ENCODE measurements around the gene TK2. TPM values are rescaled to one million over a fixed set of nuclear protein-coding genes. Genes with fewer than 3 reads are reported as not detected.
A peak's percentile ranks its signal among the peaks of the same experiment; 100 is the strongest.

TK2 gene
- total and polyA plus RNA-seq, 2 experiments from 2014 or later, result 27.9 to 57.5 TPM

- Histone ChIP-seq H2AFZ (no peak overlapping the region), H3K9ac (no peak overlapping the region), H3K36me3 (ENCODE audit: low read depth) (no peaks in the 10 kb centered on the region), H3K4me1 (ENCODE audit: insufficient read depth) (peaks cover 8% of the 10 kb centered on the region), H4K20me1 (ENCODE audit: insufficient read depth) (no peaks in the 10 kb centered on the region), H3F3A (ENCODE audit: insufficient read depth) (peaks cover 2% of the 10 kb centered on the region; the same call in 1 of the 2 replicates), H3K79me2 (ENCODE audit: insufficient read depth) (no peaks in the 10 kb centered on the region), H3K4me2 (ENCODE audit: unreplicated experiment) (no peak overlapping the region), H3K9me2 (ENCODE audit: insufficient read depth) (no peaks in the 10 kb centered on the region), H3K27me3 (replicated peaks; ENCODE audit: insufficient read depth) (peaks cover 10% of the 10 kb centered on the region), H3K9me3 (ENCODE audit: low read depth) (no peaks in the 10 kb centered on the region), H3K4me3 (no peak overlapping the region), H3K27ac (no peak overlapping the region)
- TF ChIP-seq EZH2 (IDR thresholded peaks at IDR 0.05; ENCODE audit: insufficient read depth, poor library complexity, severe bottlenecking) (no peak), EZH2phosphoT487 (IDR thresholded peaks at IDR 0.05; ENCODE audit: insufficient read depth, low read depth) (no peak)
- WGBS, 2 experiments (ENCODE audit: low coverage in 1 of 2, low lambda C conversion rate in 2 of 2, missing lambda C conversion rate in 2 of 2), result 96 to 100% methylated on average over 3 of the region's 3 CpGs
- DNase-seq, result no peak
- in situ Hi-C loops (cut with MboI), result no loop called here
Observed at GRCh38 chr16:66574531-66574930, 24.6 kb upstream of the TK2 start.

DNA sequence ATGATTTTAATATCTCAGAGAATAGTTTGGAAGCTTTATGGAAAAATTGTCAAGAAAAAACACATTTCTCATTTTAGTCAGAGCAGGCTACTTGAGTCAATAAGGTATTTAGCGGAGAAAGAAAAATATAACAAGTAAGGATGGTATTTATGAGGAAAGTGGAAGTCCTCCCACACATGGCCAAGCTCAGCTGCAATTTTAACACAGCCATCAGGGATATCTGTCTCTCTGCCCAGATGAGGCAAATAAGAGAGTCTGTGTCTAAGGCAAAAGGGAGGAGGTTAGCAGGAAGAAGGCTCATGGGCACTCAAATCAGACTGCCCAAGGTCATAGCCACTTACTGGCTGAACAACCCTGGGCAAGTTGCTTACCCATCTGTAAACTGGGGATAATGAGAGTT lies 24.2 kb upstream of the TK2 start:
- in situ Hi-C loops (cut with MboI), result no loop called here
- Histone ChIP-seq H3K9me2 (ENCODE audit: insufficient read depth) (no peaks in the 10 kb centered on the region), H3K27me3 (replicated peaks; ENCODE audit: insufficient read depth) (peaks cover 10% of the 10 kb centered on the region), H3K4me2 (ENCODE audit: unreplicated experiment) (no peak overlapping the region), H3K9me3 (ENCODE audit: low read depth) (no peaks in the 10 kb centered on the region), H3K27ac (no peak overlapping the region), H3F3A (ENCODE audit: insufficient read depth) (peaks cover 7% of the 10 kb centered on the region; the same call in 1 of the 2 replicates), H4K20me1 (ENCODE audit: insufficient read depth) (no peaks in the 10 kb centered on the region), H2AFZ (no peak overlapping the region), H3K36me3 (ENCODE audit: low read depth) (no peaks in the 10 kb centered on the region), H3K9ac (no peak overlapping the region), H3K79me2 (ENCODE audit: insufficient read depth) (no peaks in the 10 kb centered on the region), H3K4me1 (ENCODE audit: insufficient read depth) (peaks cover 12% of the 10 kb centered on the region), H3K4me3 (no peak overlapping the region)
- no peak for DNase-seq
- 89 to 92% methylated on average over 1 of the region's 1 CpG for WGBS, 2 experiments (ENCODE audit: low coverage in 1 of 2, low lambda C conversion rate in 2 of 2, missing lambda C conversion rate in 2 of 2)
- no peak for TF ChIP-seq EZH2phosphoT487 (IDR thresholded peaks at IDR 0.05; ENCODE audit: insufficient read depth, low read depth)
- TF ChIP-seq EZH2 (IDR thresholded peaks at IDR 0.05; ENCODE audit: insufficient read depth, poor library complexity, severe bottlenecking), result no peak

GRCh38 chr16:66572356-66572755 lies 22.4 kb upstream of the TK2 start:
- no peak for TF ChIP-seq EZH2phosphoT487 (IDR thresholded peaks at IDR 0.05; ENCODE audit: insufficient read depth, low read depth)
- no peak for DNase-seq
- no peak overlapping the region for H3K4me2 ChIP-seq (ENCODE audit: unreplicated experiment)
- H3K9ac ChIP-seq, result no peak overlapping the region
- no peak overlapping the region for H2AFZ ChIP-seq
- in situ Hi-C loops (cut with MboI), result no loop called here
- H3K27me3 ChIP-seq (replicated peaks; ENCODE audit: insufficient read depth), result peaks cover 5% of the 10 kb centered on the region
- H3K27ac ChIP-seq, result no peak overlapping the region
- H3K9me3 ChIP-seq (ENCODE audit: low read depth), result no peaks in the 10 kb centered on the region
- H3K4me3 ChIP-seq, result no peak overlapping the region
- no peaks in the 10 kb centered on the region for H3K36me3 ChIP-seq (ENCODE audit: low read depth)
- no peaks in the 10 kb centered on the region for H4K20me1 ChIP-seq (ENCODE audit: insufficient read depth)
- H3K9me2 ChIP-seq (ENCODE audit: insufficient read depth), result no peaks in the 10 kb centered on the region
- no peaks in the 10 kb centered on the region for H3K79me2 ChIP-seq (ENCODE audit: insufficient read depth)
- WGBS, 2 experiments (ENCODE audit: low coverage in 1 of 2, low lambda C conversion rate in 2 of 2, missing lambda C conversion rate in 2 of 2), result 76 to 81% methylated on average over 2 of the region's 2 CpGs
- H3K4me1 ChIP-seq (ENCODE audit: insufficient read depth), result peaks cover 24% of the 10 kb centered on the region
- peaks cover 24% of the 10 kb centered on the region for H3F3A ChIP-seq (ENCODE audit: insufficient read depth)

- no peaks in the 10 kb centered on the region for H3K9me3 ChIP-seq (ENCODE audit: low read depth)
- no peaks in the 10 kb centered on the region for H3K79me2 ChIP-seq (ENCODE audit: insufficient read depth)
- H3F3A ChIP-seq (ENCODE audit: insufficient read depth), result peaks cover 25% of the 10 kb centered on the region
- H3K36me3 ChIP-seq (ENCODE audit: low read depth), result no peaks in the 10 kb centered on the region
- DNase-seq, result peak; percentile 67
- H3K9ac ChIP-seq, result no peak overlapping the region
- no peaks in the 10 kb centered on the region for H4K20me1 ChIP-seq (ENCODE audit: insufficient read depth)
- in situ Hi-C loops (cut with MboI), result no loop called here
- no peaks in the 10 kb centered on the region for H3K27me3 ChIP-seq (replicated peaks; ENCODE audit: insufficient read depth)
- peak overlapping the region; percentile 27 for H3K27ac ChIP-seq
- peak overlapping the region; percentile 9 for H3K4me2 ChIP-seq (ENCODE audit: unreplicated experiment)
- no peak for TF ChIP-seq EZH2 (IDR thresholded peaks at IDR 0.05; ENCODE audit: insufficient read depth, poor library complexity, severe bottlenecking)
- no peak for TF ChIP-seq EZH2phosphoT487 (IDR thresholded peaks at IDR 0.05; ENCODE audit: insufficient read depth, low read depth)
- no peak overlapping the region for H2AFZ ChIP-seq
- no peaks in the 10 kb centered on the region for H3K9me2 ChIP-seq (ENCODE audit: insufficient read depth)
- H3K4me3 ChIP-seq, result peak overlapping the region; percentile 6; the same call in 1 of the 2 replicates
- peaks cover 24% of the 10 kb centered on the region for H3K4me1 ChIP-seq (ENCODE audit: insufficient read depth)
- WGBS, 2 experiments (ENCODE audit: low coverage in 1 of 2, low lambda C conversion rate in 2 of 2, missing lambda C conversion rate in 2 of 2), result 39 to 44% methylated on average over 3 of the region's 3 CpGs
Observed at GRCh38 chr16:66569827-66570405, 20.0 kb upstream of the TK2 start.

Measured in GM23248 (cell line).